Neutrophil (primary cell): ENCODE measurements around the gene SPNS3.

Source experiments
- H3K27ac ChIP-seq: fragments of 200-600 bp; sonication (generic); 2 replicates; pipeline ENCODE4 v1.5.1; 2016; ENCODE audit warnings: mild to moderate bottlenecking, moderate library complexity
- H3K27me3 ChIP-seq: fragments of 200-600 bp; sonication (generic); 2 replicates; pipeline ENCODE4 v1.6.0; 2016; ENCODE audit warnings: mild to moderate bottlenecking
- H3K36me3 ChIP-seq: fragments of 200-600 bp; sonication (generic); 2 replicates; pipeline ENCODE4 v1.5.1; 2017
- H3K4me1 ChIP-seq, 2 experiments: fragments of 200-600 bp in 1 of 2; sonication (generic) in 1 of 2; 1 replicate in 1 of 2; 2 replicates in 1 of 2; pipeline versions ENCODE4 v1.5.1 to v1.6.1; 2013 to 2016; ENCODE audit warnings: low read depth in 1 of 2, low read length in 1 of 2, mild to moderate bottlenecking in 1 of 2, moderate library complexity in 1 of 2; ENCODE audit not compliant: control insufficient read depth in 1 of 2, insufficient read depth in 1 of 2
- H3K4me3 ChIP-seq, 2 experiments: fragments of 200-600 bp in 1 of 2; sonication (generic) in 1 of 2; 1 replicate in 1 of 2; 2 replicates in 1 of 2; pipeline ENCODE4 v1.5.1; 2013 to 2016; ENCODE audit warnings: low read depth in 1 of 2, low read length in 1 of 2, mild to moderate bottlenecking in 1 of 2, moderate library complexity in 1 of 2
- H3K9me3 ChIP-seq: fragments of 200-600 bp; sonication (generic); 2 replicates; pipeline ENCODE4 v1.5.1; 2016
- CTCF ChIP-seq: fragments of 200-600 bp; sonication (generic); IDR thresholded peaks from 2 replicates; pipeline ENCODE4 v1.5.1; 2016; ENCODE audit warnings: antibody characterized with exemption

SPNS3 gene

GRCh38 chr17:4453812-4454591 is 20.3 kb downstream of the SPNS3 start:
- TF ChIP-seq CTCF: no peak
- Histone ChIP-seq H3K9me3 (no peaks in the 10 kb centered on the region), H3K4me1 (peaks cover 4 to 6% of the 10 kb centered on the region in 2 experiments), H3K27me3 (no peaks in the 10 kb centered on the region), H3K27ac (no peak overlapping the region), H3K4me3 (no peak overlapping the region), H3K36me3 (peaks cover 12% of the 10 kb centered on the region)

GRCh38 chr17:4460661-4461060 is 26.9 kb downstream of the SPNS3 start:
- H3K9me3 ChIP-seq: no peaks in the 10 kb centered on the region
- H3K27me3 ChIP-seq: no peaks in the 10 kb centered on the region
- H3K27ac ChIP-seq: no peak overlapping the region
- TF ChIP-seq CTCF: no peak
- no peaks in the 10 kb centered on the region for H3K4me1 ChIP-seq
- peaks cover 8% of the 10 kb centered on the region for H3K36me3 ChIP-seq
- H3K4me3 ChIP-seq: no peak overlapping the region

GRCh38 chr17:4463818-4464476 is 30.2 kb downstream of the SPNS3 start:
- no peak overlapping the region for H3K27ac ChIP-seq
- H3K4me1 ChIP-seq: no peaks in the 10 kb centered on the region
- no peaks in the 10 kb centered on the region for H3K27me3 ChIP-seq
- no peaks in the 10 kb centered on the region for H3K9me3 ChIP-seq
- no peak overlapping the region for H3K4me3 ChIP-seq
- TF ChIP-seq CTCF: no peak
- no peaks in the 10 kb centered on the region for H3K36me3 ChIP-seq

- no peaks in the 10 kb centered on the region for H3K36me3 ChIP-seq
- no peaks in the 10 kb centered on the region for H3K9me3 ChIP-seq
- H3K4me3 ChIP-seq: no peak overlapping the region
- no peak for TF ChIP-seq CTCF
- H3K4me1 ChIP-seq: no peaks in the 10 kb centered on the region
- no peaks in the 10 kb centered on the region for H3K27me3 ChIP-seq
- no peak overlapping the region for H3K27ac ChIP-seq
These were observed 32.0 kb downstream of the SPNS3 start for GRCh38 chr17:4465786-4466185.

GRCh38 chr17:4467287-4467686 is 33.5 kb downstream of the SPNS3 start:
- TF ChIP-seq CTCF: no peak
- no peak overlapping the region for H3K4me3 ChIP-seq
- H3K27ac ChIP-seq: no peak overlapping the region
- no peaks in the 10 kb centered on the region for H3K4me1 ChIP-seq
- H3K36me3 ChIP-seq: no peaks in the 10 kb centered on the region
- no peaks in the 10 kb centered on the region for H3K27me3 ChIP-seq
- no peaks in the 10 kb centered on the region for H3K9me3 ChIP-seq
